T-helper 17 cell (primary cell): ENCODE data around the gene LNX2. TPM values are rescaled to one million over a fixed set of nuclear protein-coding genes. Genes with fewer than 3 reads are reported as not detected.

Experiments
- ATAC-seq: fragments of 150-1000 bp; cut with Tn5 transposase; 2 replicates; pipeline ENCODE4 v1.10.0; 2021; ENCODE audit warnings: mild to moderate bottlenecking, moderate library complexity
- DNase-seq, 3 donors: peaks; one replicate each; pipeline versions ENCODE4 v3.0.0 to v3.0.0-alpha.2; 2020 to 2021
- H3K9me3 ChIP-seq: one replicate; pipeline ENCODE4 v1.7.0; 2013; ENCODE audit warnings: low read length, mild to moderate bottlenecking; ENCODE audit not compliant: control insufficient read depth, poor library complexity, severe bottlenecking
- H3K27ac Mint-ChIP-seq: one replicate; pipeline ENCODE4 v1.8.0; 2022; ENCODE audit warnings: mild to moderate bottlenecking, moderate library complexity, mixed read lengths
- H3K27me3 Mint-ChIP-seq: one replicate; pipeline ENCODE4 v1.8.0; 2022; ENCODE audit warnings: mixed read lengths
- H3K36me3 Mint-ChIP-seq: one replicate; pipeline ENCODE4 v1.8.0; 2022; ENCODE audit warnings: low read depth, mixed read lengths
- H3K4me1 Mint-ChIP-seq: one replicate; pipeline ENCODE4 v1.8.0; 2022; ENCODE audit warnings: mild to moderate bottlenecking, mixed read lengths
- H3K4me3 Mint-ChIP-seq: one replicate; pipeline ENCODE4 v1.8.0; 2022; ENCODE audit warnings: mild to moderate bottlenecking, moderate library complexity, mixed read lengths
- total RNA-seq, 4 donors: library from RNA in 2 of 4; stranded (reverse) in 2 of 4; gene quantifications; one replicate each; pipeline ENCODE4 v1.2.3 and lab custom pipeline; 2022 to 2026

The LNX2 gene
- total RNA-seq, 2 donors from 2014 or later = 4.6 to 6.9 TPM

- peak; percentile 89 for ATAC-seq
- no peaks in the 10 kb centered on the region for H3K9me3 ChIP-seq
- H3K27ac Mint-ChIP-seq = no peak overlapping the region
- no peaks in the 10 kb centered on the region for H3K27me3 Mint-ChIP-seq
- no peak overlapping the region for H3K4me3 Mint-ChIP-seq
- H3K36me3 Mint-ChIP-seq = peaks cover 3% of the 10 kb centered on the region
- DNase-seq = no peak
- peaks cover 14% of the 10 kb centered on the region for H3K4me1 Mint-ChIP-seq
Observed at GRCh38 chr13:27559719-27560118, 60.6 kb downstream of the LNX2 start.

GRCh38 chr13:27556109-27556508 lies 64.2 kb downstream of the LNX2 start:
- DNase-seq (no peak), ATAC-seq (no peak)
- H3K9me3 ChIP-seq = no peaks in the 10 kb centered on the region
- Mint-ChIP-seq H3K27ac (no peak overlapping the region), H3K4me1 (peaks cover 8% of the 10 kb centered on the region), H3K36me3 (peaks cover 6% of the 10 kb centered on the region), H3K4me3 (no peak overlapping the region), H3K27me3 (no peaks in the 10 kb centered on the region)

DNA sequence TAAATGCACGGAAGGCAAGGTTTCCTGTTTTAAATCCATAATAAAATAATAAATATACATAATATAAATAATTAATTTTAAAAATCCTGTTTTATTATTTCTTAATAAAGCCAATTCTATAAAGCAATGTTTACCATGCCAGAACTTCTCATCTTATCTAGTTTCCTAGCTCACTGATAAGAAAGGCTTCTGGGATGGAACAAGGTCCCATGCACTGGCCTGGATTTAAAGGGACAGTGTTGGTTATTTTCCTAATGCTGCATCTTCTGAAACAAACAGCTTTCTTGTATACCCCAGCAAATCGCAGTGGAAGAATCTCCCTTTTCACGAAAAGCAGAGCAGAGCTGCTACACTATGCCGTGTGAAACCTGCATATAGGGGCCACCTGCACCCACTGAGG lies 68.8 kb downstream of the LNX2 start:
- DNase-seq = no peak
- H3K27ac Mint-ChIP-seq = peak overlapping the region; percentile 72
- no peak for ATAC-seq
- no peaks in the 10 kb centered on the region for H3K27me3 Mint-ChIP-seq
- H3K9me3 ChIP-seq = no peaks in the 10 kb centered on the region
- H3K4me1 Mint-ChIP-seq = peaks cover 2% of the 10 kb centered on the region
- H3K4me3 Mint-ChIP-seq = no peak overlapping the region
- H3K36me3 Mint-ChIP-seq = peaks cover 16% of the 10 kb centered on the region

DNA sequence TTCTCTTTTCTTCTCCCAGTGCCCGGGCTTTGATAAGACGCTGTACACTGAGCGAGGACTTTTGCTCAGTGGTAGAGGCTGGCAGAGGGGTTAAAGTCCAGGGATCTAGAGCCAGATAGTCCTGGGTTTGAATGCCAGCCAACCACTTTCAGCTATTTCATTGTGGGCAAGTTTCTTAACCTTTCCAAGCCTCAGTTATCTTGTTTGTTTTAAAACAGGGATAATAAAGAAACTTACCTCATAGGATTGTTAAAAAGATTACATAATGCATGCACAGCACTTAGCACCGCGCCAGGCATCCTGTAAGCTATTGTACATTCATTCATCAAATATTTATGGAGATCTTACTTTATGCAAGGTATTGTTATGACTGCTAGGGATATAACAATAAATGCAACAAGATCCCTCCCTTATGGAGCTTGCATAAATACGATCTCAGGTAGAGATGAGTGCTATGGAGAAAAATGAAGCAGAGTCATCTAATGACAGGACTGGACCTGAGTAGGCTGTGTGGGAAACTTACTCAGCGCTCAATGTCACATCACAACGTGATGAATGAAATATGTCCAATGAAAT lies 70.8 kb downstream of the LNX2 start:
- H3K4me3 Mint-ChIP-seq = no peak overlapping the region
- H3K27ac Mint-ChIP-seq = no peak overlapping the region
- no peaks in the 10 kb centered on the region for H3K9me3 ChIP-seq
- DNase-seq = no peak
- H3K27me3 Mint-ChIP-seq = no peaks in the 10 kb centered on the region
- H3K36me3 Mint-ChIP-seq = peaks cover 13% of the 10 kb centered on the region
- no peak for ATAC-seq
- H3K4me1 Mint-ChIP-seq = peaks cover 2% of the 10 kb centered on the region

- no peak overlapping the region for H3K4me3 Mint-ChIP-seq
- no peaks in the 10 kb centered on the region for H3K9me3 ChIP-seq
- H3K36me3 Mint-ChIP-seq = no peaks in the 10 kb centered on the region
- DNase-seq = no peak
- peaks cover 2% of the 10 kb centered on the region for H3K4me1 Mint-ChIP-seq
- ATAC-seq = no peak
- no peak overlapping the region for H3K27ac Mint-ChIP-seq
- H3K27me3 Mint-ChIP-seq = no peaks in the 10 kb centered on the region
Observed at GRCh38 chr13:27542220-27542619, 78.1 kb downstream of the LNX2 start.

DNA sequence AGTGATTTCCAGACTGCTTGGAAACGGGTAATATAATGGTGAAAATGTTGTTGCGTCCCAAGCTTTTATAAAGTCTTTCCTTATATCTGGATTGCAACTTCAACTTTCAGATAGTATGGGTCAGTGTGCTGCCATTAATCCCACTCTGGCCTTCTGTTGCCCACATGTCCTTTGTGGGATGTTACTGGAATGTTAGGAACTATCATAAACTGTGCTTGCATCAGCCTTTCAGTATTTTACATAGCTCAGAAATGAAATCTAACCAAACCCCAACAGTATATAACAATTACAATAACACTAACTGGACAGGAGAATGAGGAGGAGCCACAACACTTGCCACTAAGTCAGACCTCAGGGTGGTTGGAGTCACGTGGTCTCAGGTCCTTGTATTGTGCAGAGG lies 78.9 kb downstream of the LNX2 start:
- H3K9me3 ChIP-seq = no peaks in the 10 kb centered on the region
- Mint-ChIP-seq H3K4me3 (no peak overlapping the region), H3K27me3 (no peaks in the 10 kb centered on the region), H3K4me1 (peaks cover 2% of the 10 kb centered on the region), H3K27ac (no peak overlapping the region), H3K36me3 (no peaks in the 10 kb centered on the region)
- ATAC-seq (no peak), DNase-seq (no peak)

DNA sequence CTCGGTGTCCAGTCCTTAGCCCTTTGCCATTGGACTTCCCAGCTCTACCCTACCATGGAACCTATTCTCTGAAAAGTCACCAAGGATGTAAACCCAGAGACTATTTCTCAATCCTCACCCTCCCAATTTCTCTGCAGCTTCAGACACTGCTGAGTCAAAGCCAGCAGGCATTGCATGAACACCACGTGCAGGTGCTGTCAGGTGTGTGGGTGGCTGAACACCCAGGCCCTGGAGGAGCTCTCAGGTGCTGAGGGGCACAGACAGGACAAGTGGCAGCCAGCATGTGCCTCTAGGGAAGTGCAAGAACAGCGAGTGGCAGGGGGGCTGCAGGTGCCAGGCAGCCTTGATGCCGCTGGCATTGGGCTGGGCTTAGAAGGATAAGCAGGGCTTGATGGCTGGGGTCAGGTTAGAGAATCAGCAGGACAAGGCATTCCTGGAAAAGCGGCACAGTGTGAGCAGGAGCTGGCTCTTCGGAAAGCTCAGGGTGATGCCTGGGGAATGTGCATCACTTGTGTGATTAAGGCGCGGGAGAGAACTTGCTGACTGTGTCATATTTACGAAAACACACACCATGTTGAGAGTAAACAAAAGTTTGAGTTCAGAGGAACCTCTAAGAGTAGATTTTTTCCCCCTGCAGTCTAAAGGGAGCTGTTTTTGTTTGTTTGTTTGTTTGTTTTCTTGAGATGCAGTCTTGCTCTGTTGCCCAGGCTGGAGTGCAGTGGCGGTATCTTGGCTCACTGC lies 83.8 kb downstream of the LNX2 start:
- no peak overlapping the region for H3K27ac Mint-ChIP-seq
- DNase-seq (no peak), ATAC-seq (no peak)
- no peaks in the 10 kb centered on the region for H3K9me3 ChIP-seq
- peaks cover 11% of the 10 kb centered on the region for H3K4me1 Mint-ChIP-seq
- H3K27me3 Mint-ChIP-seq = no peaks in the 10 kb centered on the region
- H3K4me3 Mint-ChIP-seq = no peak overlapping the region
- H3K36me3 Mint-ChIP-seq = no peaks in the 10 kb centered on the region

DNA sequence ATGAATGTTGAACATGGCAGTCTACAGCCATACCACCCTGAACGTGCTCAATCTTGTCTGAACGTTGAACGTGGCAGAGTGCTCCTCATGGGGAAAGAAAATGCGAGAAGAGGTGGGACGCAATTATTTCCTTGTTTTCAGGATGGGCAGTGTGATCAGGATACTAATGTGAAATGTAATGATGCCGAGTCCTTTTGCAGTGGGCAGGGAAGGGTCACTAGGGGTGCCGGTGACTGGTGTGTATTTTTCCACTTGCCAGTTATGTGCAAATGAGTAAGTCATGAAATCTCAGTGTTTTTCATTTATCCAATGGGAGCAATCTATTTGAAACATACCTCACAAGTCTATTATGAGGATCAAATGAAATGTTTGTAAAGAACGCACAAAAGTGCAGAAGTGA lies 84.8 kb downstream of the LNX2 start:
- ATAC-seq (no peak), DNase-seq (no peak)
- H3K4me3 Mint-ChIP-seq = no peak overlapping the region
- no peaks in the 10 kb centered on the region for H3K36me3 Mint-ChIP-seq
- peaks cover 11% of the 10 kb centered on the region for H3K4me1 Mint-ChIP-seq
- H3K27ac Mint-ChIP-seq = no peak overlapping the region
- no peaks in the 10 kb centered on the region for H3K27me3 Mint-ChIP-seq
- H3K9me3 ChIP-seq = no peaks in the 10 kb centered on the region

DNA sequence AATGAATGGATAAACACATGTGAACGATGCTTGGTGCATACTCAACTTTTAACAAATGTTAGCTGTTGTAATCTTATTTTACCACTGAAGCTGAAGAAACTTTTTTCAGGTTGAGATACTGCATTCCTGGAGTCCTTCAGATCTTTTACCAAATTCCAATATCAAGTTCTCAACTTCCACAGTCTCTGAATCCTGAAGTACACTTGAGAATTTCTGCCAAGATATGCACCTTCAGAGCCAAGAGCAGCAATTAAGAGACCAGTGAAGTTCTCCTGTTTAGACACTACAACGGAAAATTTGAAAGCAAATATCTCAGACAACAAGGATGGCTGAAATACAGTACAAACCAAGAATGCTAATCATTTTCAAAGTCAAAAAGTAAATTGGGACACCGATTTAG lies 85.3 kb downstream of the LNX2 start:
- Mint-ChIP-seq H3K4me3 (no peak overlapping the region), H3K27ac (no peak overlapping the region), H3K27me3 (no peaks in the 10 kb centered on the region), H3K4me1 (peaks cover 11% of the 10 kb centered on the region), H3K36me3 (no peaks in the 10 kb centered on the region)
- H3K9me3 ChIP-seq = no peaks in the 10 kb centered on the region
- DNase-seq (no peak), ATAC-seq (no peak)

- H3K9me3 ChIP-seq = no peaks in the 10 kb centered on the region
- H3K36me3 Mint-ChIP-seq = no peaks in the 10 kb centered on the region
- no peak overlapping the region for H3K4me3 Mint-ChIP-seq
- H3K27me3 Mint-ChIP-seq = peaks cover 2% of the 10 kb centered on the region
- no peak overlapping the region for H3K27ac Mint-ChIP-seq
- ATAC-seq = no peak
- DNase-seq = no peak
- H3K4me1 Mint-ChIP-seq = peaks cover 11% of the 10 kb centered on the region
Observed at GRCh38 chr13:27534108-27534980, 86.0 kb downstream of the LNX2 start.

- Mint-ChIP-seq H3K4me1 (peaks cover 11% of the 10 kb centered on the region), H3K27ac (peak overlapping the region; percentile 82), H3K4me3 (peak overlapping the region; percentile 71), H3K36me3 (no peaks in the 10 kb centered on the region), H3K27me3 (peaks cover 5% of the 10 kb centered on the region)
- no peaks in the 10 kb centered on the region for H3K9me3 ChIP-seq
- DNase-seq = peak; percentile 10 to 36 (median 31)
- peak; percentile 77 for ATAC-seq
Observed at GRCh38 chr13:27533155-27533643, 87.1 kb downstream of the LNX2 start.

- Mint-ChIP-seq H3K27ac (no peak overlapping the region), H3K4me3 (no peak overlapping the region)
Observed at GRCh38 chr13:27528908-27529307, 91.4 kb downstream of the LNX2 start.

DNA sequence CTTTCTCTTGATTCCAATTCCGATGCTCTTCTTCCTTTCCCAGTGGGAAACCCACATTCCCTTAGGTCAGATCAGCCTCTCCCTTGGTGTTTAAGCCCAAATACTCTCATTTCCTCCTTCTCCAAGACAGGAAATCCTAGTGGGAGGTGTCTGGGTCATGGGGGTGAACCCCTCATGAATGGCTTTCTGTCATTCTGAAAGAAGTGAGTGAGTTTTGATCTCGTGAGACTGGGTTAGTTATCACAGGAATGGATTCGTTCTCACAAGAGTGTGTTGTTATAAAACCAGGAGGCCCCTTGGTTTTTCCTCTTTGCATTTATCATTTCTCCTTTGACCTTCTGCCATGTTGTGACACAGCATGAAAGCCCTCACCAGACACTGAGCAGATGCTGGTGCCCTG lies 93.8 kb downstream of the LNX2 start:
- no peaks in the 10 kb centered on the region for H3K36me3 Mint-ChIP-seq
- no peak overlapping the region for H3K27ac Mint-ChIP-seq
- ATAC-seq (no peak), DNase-seq (no peak)
- peaks cover 5% of the 10 kb centered on the region for H3K4me1 Mint-ChIP-seq
- peaks cover 24% of the 10 kb centered on the region for H3K27me3 Mint-ChIP-seq
- no peaks in the 10 kb centered on the region for H3K9me3 ChIP-seq
- no peak overlapping the region for H3K4me3 Mint-ChIP-seq

More at GRCh38 chr13:27528908-27529307, 91.4 kb downstream of the LNX2 start:
- DNase-seq (no peak), ATAC-seq (no peak)
- no peaks in the 10 kb centered on the region for H3K9me3 ChIP-seq
- Mint-ChIP-seq H3K27me3 (peaks cover 20% of the 10 kb centered on the region), H3K4me1 (peaks cover 8% of the 10 kb centered on the region), H3K36me3 (no peaks in the 10 kb centered on the region)
